ENCODE data around the gene PRAMEF2. TPM values are rescaled to one million over a fixed set of nuclear protein-coding genes. Genes with fewer than 3 reads are reported as not detected.
"Not testable (repeated sequence)": the region's sequence is repeated elsewhere in the genome, so short reads cannot be mapped to it uniquely, and the experiment has no call there.

Gene PRAMEF2
- total RNA-seq (2021) = not detected in 2 replicates
- long read RNA-seq = 0 reads

- not testable (repeated sequence) for H3T11ph ChIP-seq (ENCODE audit: low read length); H3K23me2 ChIP-seq (ENCODE audit: insufficient read length, low read depth, low read length, poor library complexity, severe bottlenecking); H3K79me2 ChIP-seq (ENCODE audit: insufficient read depth, low read length); H2BK20ac ChIP-seq (ENCODE audit: low read depth, low read length, poor library complexity, severe bottlenecking); H3K27ac Mint-ChIP-seq; H3K4me1 ChIP-seq (ENCODE audit: insufficient read depth, low read length); H2AK5ac ChIP-seq (ENCODE audit: insufficient read length, low read length); H3K79me1 ChIP-seq (ENCODE audit: insufficient read depth, low read depth, low read length, poor library complexity, severe bottlenecking); H3K4me3 Mint-ChIP-seq; H3K27ac ChIP-seq (ENCODE audit: insufficient read length, low read depth, low read length); H4K5ac ChIP-seq (ENCODE audit: insufficient read length, low read depth, low read length); H4K20me1 ChIP-seq (ENCODE audit: control insufficient read depth, insufficient read depth, insufficient read length); H3K4me1 Mint-ChIP-seq; H4K91ac ChIP-seq (ENCODE audit: insufficient read length, low read depth, low read length); H2BK15ac ChIP-seq (ENCODE audit: low read depth, low read length); H2BK5ac ChIP-seq (ENCODE audit: insufficient read length, low read length); H3K27me3 Mint-ChIP-seq (ENCODE audit: low read depth); H3K56ac ChIP-seq (ENCODE audit: insufficient read length, low read depth, low read length); H3K27me3 ChIP-seq (ENCODE audit: insufficient read depth, low read length); H3K9ac ChIP-seq (ENCODE audit: extremely low read depth, insufficient read length, low read length); H3K18ac ChIP-seq (ENCODE audit: insufficient read length, low read depth, low read length); H4K8ac ChIP-seq (replicated peaks; ENCODE audit: insufficient read length, low read depth, low read length); H3K23ac ChIP-seq (ENCODE audit: insufficient read length, low read depth, low read length); H2AFZ ChIP-seq (ENCODE audit: low read length); H3K14ac ChIP-seq (ENCODE audit: insufficient read depth, low read length); H2BK120ac ChIP-seq (ENCODE audit: low read depth, low read length, poor library complexity, severe bottlenecking); H3K4me2 ChIP-seq (ENCODE audit: insufficient read depth, insufficient read length, low read length); H3K4ac ChIP-seq (ENCODE audit: low read depth, low read length); H2BK12ac ChIP-seq (ENCODE audit: insufficient read length, low read depth, low read length); DNase-seq
- peaks cover 69 to 87% of the 10 kb centered on the region in 2 experiments for H3K9me3 Mint-ChIP-seq
- peaks cover 45% of the 10 kb centered on the region for H3K9me3 ChIP-seq (ENCODE audit: control insufficient read depth, low read depth, low read length)
- H3K36me3 Mint-ChIP-seq (ENCODE audit: insufficient read depth in 1 of 3, low read depth in 3 of 3) = peaks cover 0 to 16% (median 11%) of the 10 kb centered on the region in 3 experiments; a peak in 6 of 7 replicates
- WGBS (ENCODE audit: extremely low coverage, insufficient read length, low lambda C conversion rate) = no CpG with 5 or more reads among the region's 2 CpGs
Observed at GRCh38 chr1:12856786-12857185, at the start of gene PRAMEF2. PRAMEF2 (plus strand) TSS chr1:12857086; CDS start chr1:12859010, 1,924 bp downstream.

Data from H9 (cell line).